SK-N-MC (cell line): ENCODE data around the gene PC.

Experiments used
- DNase-seq: peaks from one replicate; pipeline ENCODE4 v3.0.0-alpha.2; 2011; ENCODE audit warnings: low read depth, low spot score
- H3K27ac ChIP-seq: fragments of 200-600 bp; sonication (generic); 2 replicates; pipeline ENCODE4 v1.5.1; 2016; ENCODE audit warnings: mixed run types
- H3K36me3 ChIP-seq: fragments of 200-600 bp; sonication (generic); 2 replicates; pipeline ENCODE4 v1.6.1; 2017; ENCODE audit warnings: antibody characterized with exemption, low read length, mixed read lengths; ENCODE audit not compliant: insufficient read depth
- H3K4me3 ChIP-seq: fragments of 200-600 bp; sonication (generic); 2 replicates; pipeline ENCODE4 v1.5.1; 2016
- H3K9ac ChIP-seq: fragments of 200-600 bp; sonication (generic); 2 replicates; pipeline ENCODE4 v1.8.0; 2017; ENCODE audit warnings: mixed run types, mixed read lengths; ENCODE audit not compliant: insufficient read length
- H3K9me3 ChIP-seq: fragments of 200-600 bp; sonication (generic); 2 replicates; pipeline ENCODE4 v1.6.1; 2017; ENCODE audit warnings: low read depth, mild to moderate bottlenecking, antibody characterized with exemption, low read length, moderate library complexity, mixed read lengths
- EZH2 ChIP-seq: fragments of 200-600 bp; sonication (generic); IDR thresholded peaks from one replicate; pipeline ENCODE4 v1.6.1; 2017; ENCODE audit warnings: antibody characterized with exemption
- FOXP2 ChIP-seq: optimal IDR thresholded peaks from 2 replicates; pipeline ENCODE3; 2011; ENCODE audit warnings: mild to moderate bottlenecking, moderate library complexity; ENCODE audit not compliant: insufficient read depth; ENCODE audit errors: extremely low read length, control extremely low read depth
- POLR2AphosphoS5 ChIP-seq: IDR thresholded peaks from 2 replicates; pipeline ENCODE4 v1.6.1; 2012; ENCODE audit warnings: mild to moderate bottlenecking, low read depth, low read length, borderline replicate concordance

The PC gene

GRCh38 chr11:66853242-66854229, 104.6 kb downstream of the PC start:
- Histone ChIP-seq H3K9ac (no peak overlapping the region), H3K4me3 (no peak overlapping the region), H3K36me3 (no peaks in the 10 kb centered on the region; the same call in 1 of the 2 replicates), H3K27ac (no peak overlapping the region), H3K9me3 (no peaks in the 10 kb centered on the region)
- TF ChIP-seq FOXP2 = no peak
- TF ChIP-seq POLR2AphosphoS5 = no peak
- no peak for TF ChIP-seq EZH2
- DNase-seq = no peak

GRCh38 chr11:66852466-66853241, 105.5 kb downstream of the PC start:
- no peak for DNase-seq
- no peaks in the 10 kb centered on the region for H3K9me3 ChIP-seq
- no peak overlapping the region for H3K9ac ChIP-seq
- H3K27ac ChIP-seq = no peak overlapping the region
- no peak overlapping the region for H3K4me3 ChIP-seq
- no peak for TF ChIP-seq EZH2
- TF ChIP-seq POLR2AphosphoS5 = no peak
- no peaks in the 10 kb centered on the region; the same call in 1 of the 2 replicates for H3K36me3 ChIP-seq

DNA sequence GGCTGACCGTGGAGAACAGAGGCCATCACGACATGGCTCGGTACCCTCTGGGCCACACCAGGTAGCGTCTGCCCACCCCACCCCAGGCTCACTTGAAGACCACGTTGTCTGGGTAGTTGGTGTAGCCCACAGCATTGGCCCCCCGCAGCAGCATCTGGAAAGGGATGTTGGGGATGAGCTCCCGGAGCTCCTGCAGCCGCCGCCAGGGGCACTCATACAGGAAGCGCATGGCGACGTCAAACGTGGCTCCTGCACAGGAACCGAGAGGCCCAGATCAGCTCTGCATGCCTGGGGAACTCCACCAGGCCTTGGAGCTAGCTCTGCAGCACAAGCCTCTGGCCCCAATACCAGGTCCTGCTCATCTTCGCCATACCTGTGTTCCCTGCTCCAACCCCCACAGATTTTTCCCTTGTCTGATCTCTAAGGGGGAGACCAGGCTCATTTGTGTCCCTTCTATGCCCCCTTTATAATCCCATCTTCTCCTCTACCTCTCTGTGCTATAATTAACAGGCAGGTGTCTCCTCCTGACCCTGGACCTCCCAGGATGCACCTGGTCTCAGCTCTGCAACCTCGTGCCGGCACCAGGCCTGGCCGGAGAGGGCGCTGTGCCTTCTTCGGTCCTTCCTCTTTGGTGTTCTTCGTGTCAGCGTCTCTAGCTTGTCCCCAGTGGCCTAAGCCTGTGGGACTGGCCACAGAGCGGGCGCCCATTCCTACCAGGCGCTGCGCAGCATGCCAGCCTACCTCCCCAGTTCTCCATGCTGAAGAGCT, 106.3 kb downstream of the PC start:
- Histone ChIP-seq H3K9me3 (no peaks in the 10 kb centered on the region), H3K27ac (no peak overlapping the region), H3K36me3 (no peaks in the 10 kb centered on the region; the same call in 1 of the 2 replicates), H3K9ac (no peak overlapping the region), H3K4me3 (no peak overlapping the region)
- TF ChIP-seq FOXP2 (no peak), EZH2 (no peak), POLR2AphosphoS5 (no peak)
- DNase-seq = no peak

DNA sequence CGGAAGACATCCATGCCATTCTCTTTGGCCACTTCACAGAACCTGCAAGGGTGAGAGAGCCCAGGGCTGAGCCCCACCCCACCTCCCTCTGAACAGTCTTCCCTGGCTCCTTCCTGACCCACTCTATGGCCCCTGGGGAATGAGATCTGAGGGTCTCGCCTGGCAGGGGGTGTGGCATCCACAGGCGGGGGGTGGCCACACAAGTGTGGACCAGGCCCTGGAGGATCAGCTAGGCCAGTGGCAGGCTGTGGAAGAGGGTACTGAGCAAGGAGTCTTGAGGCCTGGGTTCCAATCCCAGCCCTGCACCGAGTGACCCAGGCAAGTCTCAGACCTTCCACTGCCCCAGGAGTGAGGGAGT, 107.0 kb downstream of the PC start:
- Histone ChIP-seq H3K9ac (no peak overlapping the region), H3K9me3 (no peaks in the 10 kb centered on the region), H3K36me3 (peaks cover 3% of the 10 kb centered on the region; the same call in 1 of the 2 replicates), H3K4me3 (no peak overlapping the region), H3K27ac (no peak overlapping the region)
- no peak for TF ChIP-seq FOXP2
- TF ChIP-seq EZH2 = no peak
- no peak for DNase-seq

GRCh38 chr11:66850588-66851238, 107.5 kb downstream of the PC start:
- no peak for DNase-seq
- H3K27ac ChIP-seq = no peak overlapping the region
- no peak overlapping the region for H3K4me3 ChIP-seq
- no peak for TF ChIP-seq FOXP2
- no peak for TF ChIP-seq POLR2AphosphoS5
- no peak for TF ChIP-seq EZH2
- H3K9ac ChIP-seq = no peak overlapping the region
- peaks cover 7% of the 10 kb centered on the region; the same call in 1 of the 2 replicates for H3K36me3 ChIP-seq
- H3K9me3 ChIP-seq = no peaks in the 10 kb centered on the region

DNA sequence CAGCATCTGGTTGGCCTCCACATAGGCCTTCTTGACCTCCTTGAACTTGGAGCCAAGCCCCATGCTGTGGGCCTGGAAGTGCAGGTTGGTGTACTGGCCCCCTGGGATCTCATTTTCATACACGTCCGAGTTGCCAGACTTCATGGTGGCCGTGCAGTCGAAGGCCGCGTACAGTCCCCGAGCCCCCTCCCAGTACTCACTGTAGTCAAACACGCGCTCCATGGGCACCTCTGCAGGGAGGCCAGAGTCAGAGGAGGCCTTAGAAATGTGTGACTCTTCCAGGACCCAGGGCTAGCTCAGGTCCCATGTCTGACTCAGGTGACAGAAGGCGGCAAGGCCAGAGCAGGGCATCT, 108.0 kb downstream of the PC start:
- Histone ChIP-seq H3K9ac (no peak overlapping the region), H3K27ac (no peak overlapping the region), H3K36me3 (peaks cover 10% of the 10 kb centered on the region; the same call in 1 of the 2 replicates), H3K4me3 (no peak overlapping the region), H3K9me3 (no peaks in the 10 kb centered on the region)
- DNase-seq = no peak
- no peak for TF ChIP-seq POLR2AphosphoS5
- no peak for TF ChIP-seq FOXP2
- TF ChIP-seq EZH2 = no peak

- no peak for DNase-seq
- no peak overlapping the region for H3K9ac ChIP-seq
- no peak overlapping the region for H3K4me3 ChIP-seq
- H3K36me3 ChIP-seq = peaks cover 10% of the 10 kb centered on the region; the same call in 1 of the 2 replicates
- H3K9me3 ChIP-seq = no peaks in the 10 kb centered on the region
- no peak overlapping the region for H3K27ac ChIP-seq
- no peak for TF ChIP-seq EZH2
- TF ChIP-seq FOXP2 = no peak
- TF ChIP-seq POLR2AphosphoS5 = no peak
Observed at GRCh38 chr11:66849501-66850234, 108.5 kb downstream of the PC start.
